ENCODE results near the gene SLC25A38. TPM values are rescaled to one million over a fixed set of nuclear protein-coding genes. Genes with fewer than 3 reads are reported as not detected.

The SLC25A38 gene
- polyA plus RNA-seq, 1 donor from 2014 or later, result 32.5 TPM

- Histone ChIP-seq H3K27ac (ENCODE audit: low read length) (no peak overlapping the region), H3K79me2 (replicated peaks; ENCODE audit: insufficient read depth, low read length) (peaks cover 32% of the 10 kb centered on the region), H3K9me3 (ENCODE audit: low read length) (no peaks in the 10 kb centered on the region), H3K9ac (ENCODE audit: low read length) (no peak overlapping the region), H2AFZ (ENCODE audit: low read depth, low read length) (no peak overlapping the region), H3K4me3 (ENCODE audit: low read length) (peak overlapping the region; percentile 79), H4K20me1 (ENCODE audit: insufficient read depth) (no peaks in the 10 kb centered on the region), H3K27me3 (ENCODE audit: insufficient read depth, low read depth, low read length) (no peaks in the 10 kb centered on the region), H3K9me2 (ENCODE audit: insufficient read depth, low read length) (no peaks in the 10 kb centered on the region), H3K4me2 (ENCODE audit: low read length) (no peak overlapping the region), H3F3A (ENCODE audit: insufficient read depth, low read length, poor library complexity, severe bottlenecking) (no peaks in the 10 kb centered on the region), H3K36me3 (ENCODE audit: insufficient read depth, low read length) (no peaks in the 10 kb centered on the region)
- TF ChIP-seq POLR2AphosphoS5 (IDR thresholded peaks at IDR 0.05) (no peak), REST (IDR thresholded peaks at IDR 0.05; ENCODE audit: borderline replicate concordance) (no peak), MXI1 (conservative IDR thresholded peaks at IDR 0.05; ENCODE audit: poor library complexity, severe bottlenecking) (no peak), SMC3 (conservative IDR thresholded peaks at IDR 0.05; ENCODE audit: poor library complexity) (no peak), TAF1 (IDR thresholded peaks at IDR 0.05; ENCODE audit: low read depth) (no peak), RAD21 (conservative IDR thresholded peaks at IDR 0.05) (no peak), EP300 (conservative IDR thresholded peaks at IDR 0.05; ENCODE audit: poor library complexity, severe bottlenecking) (no peak), CTCF (IDR thresholded peaks at IDR 0.05; ENCODE audit: poor library complexity, severe bottlenecking) (no peak), EZH2 (IDR thresholded peaks at IDR 0.05; ENCODE audit: borderline replicate concordance, insufficient read depth, low read length, poor library complexity, severe bottlenecking) (no peak)
These were observed 2.4 kb downstream of the SLC25A38 start for GRCh38 chr3:39385456-39386090.

- no peaks in the 10 kb centered on the region for H3K9me3 ChIP-seq (ENCODE audit: low read length)
- no peaks in the 10 kb centered on the region for H3K27me3 ChIP-seq (ENCODE audit: insufficient read depth, low read depth, low read length)
- no peaks in the 10 kb centered on the region for H3K9me2 ChIP-seq (ENCODE audit: insufficient read depth, low read length)
- H2AFZ ChIP-seq (ENCODE audit: low read depth, low read length), result no peak overlapping the region
- H3K4me2 ChIP-seq (ENCODE audit: low read length), result no peak overlapping the region
- H3K79me2 ChIP-seq (replicated peaks; ENCODE audit: insufficient read depth, low read length), result peaks cover 32% of the 10 kb centered on the region
- no peak overlapping the region for H3K4me3 ChIP-seq (ENCODE audit: low read length)
- H3F3A ChIP-seq (ENCODE audit: insufficient read depth, low read length, poor library complexity, severe bottlenecking), result no peaks in the 10 kb centered on the region
- no peak overlapping the region for H3K27ac ChIP-seq (ENCODE audit: low read length)
- TF ChIP-seq MXI1 (conservative IDR thresholded peaks at IDR 0.05; ENCODE audit: poor library complexity, severe bottlenecking) (no peak), REST (IDR thresholded peaks at IDR 0.05; ENCODE audit: borderline replicate concordance) (no peak), POLR2AphosphoS5 (IDR thresholded peaks at IDR 0.05) (no peak), EP300 (conservative IDR thresholded peaks at IDR 0.05; ENCODE audit: poor library complexity, severe bottlenecking) (no peak), RAD21 (conservative IDR thresholded peaks at IDR 0.05) (no peak), EZH2 (IDR thresholded peaks at IDR 0.05; ENCODE audit: borderline replicate concordance, insufficient read depth, low read length, poor library complexity, severe bottlenecking) (no peak), SMC3 (conservative IDR thresholded peaks at IDR 0.05; ENCODE audit: poor library complexity) (no peak), CTCF (IDR thresholded peaks at IDR 0.05; ENCODE audit: poor library complexity, severe bottlenecking) (no peak), TAF1 (IDR thresholded peaks at IDR 0.05; ENCODE audit: low read depth) (no peak)
- no peaks in the 10 kb centered on the region for H4K20me1 ChIP-seq (ENCODE audit: insufficient read depth)
- no peaks in the 10 kb centered on the region for H3K36me3 ChIP-seq (ENCODE audit: insufficient read depth, low read length)
- no peak overlapping the region for H3K9ac ChIP-seq (ENCODE audit: low read length)
These were observed 3.1 kb downstream of the SLC25A38 start for GRCh38 chr3:39386318-39386717.

Measured in neural cell (in vitro differentiated cells).